K562 (cell line): ENCODE measurements around the gene SNRNP70. TPM values are rescaled to one million over a fixed set of nuclear protein-coding genes. Genes with fewer than 3 reads are reported as not detected.
A peak's percentile ranks its signal among the peaks of the same experiment; 100 is the strongest.

ENCODE experiments used
- MCM3 ChIP-seq: fragments of 450-650 bp; IDR thresholded peaks from 2 replicates; pipeline ENCODE4 v1.6.1; 2016
- MLX ChIP-seq, 2 experiments: fragments of 450-650 bp in 1 of 2; sonication (generic) in 1 of 2; formaldehyde crosslinking; conservative IDR thresholded peaks; 2 replicates each; pipeline versions ENCODE4 v1.4.0 to v1.8.1; 2020 to 2022; ENCODE audit warnings: mild to moderate bottlenecking in 1 of 2, missing genetic modification reagents in 1 of 2
- SAP30 ChIP-seq: fragments of 200-600 bp; sonication (generic); IDR thresholded peaks from 2 replicates; pipeline ENCODE4 v1.6.1; 2012; ENCODE audit warnings: borderline replicate concordance, low read depth, mild to moderate bottlenecking, moderate library complexity, low read length, control low read depth, inconsistent platforms; ENCODE audit not compliant: insufficient read depth, poor library complexity, severe bottlenecking
- THAP12 ChIP-seq: fragments of 250-450 bp; sonication (Bioruptor Pico); IDR thresholded peaks from 2 replicates; pipeline ENCODE4 v1.9.0; 2021; ENCODE audit warnings: mild to moderate bottlenecking, inconsistent platforms
- ZNF282 ChIP-seq: sonication (generic); formaldehyde crosslinking; IDR thresholded peaks from 2 replicates; pipeline ENCODE4 v1.8.1; 2023; ENCODE audit warnings: missing genetic modification reagents
- ZNF583 ChIP-seq: fragments of 250-450 bp; sonication (Bioruptor Pico); IDR thresholded peaks from 2 replicates; pipeline ENCODE4 v1.4.0; 2020
- ZNF778 ChIP-seq: fragments of 450-650 bp; formaldehyde crosslinking; IDR thresholded peaks from 2 replicates; pipeline ENCODE4 v1.4.0; 2020; ENCODE audit warnings: mild to moderate bottlenecking, moderate library complexity
- polyA plus RNA-seq, 8 experiments: library from polyadenylated mRNA; depleted of rRNA in 4 of 8; stranded (reverse) in 5 of 8; unstranded in 3 of 8; fragments of >200 nt; fragmentation: Nextera tagmentation in 2 of 8; fragmentation: Illumina TruSeq in 1 of 8; extraction: Ambion mirVana in 2 of 8; extraction: Trizol in 1 of 8; gene quantifications; 2 replicates each; pipeline versions ENCODE4 v1.2.1 to v1.2.3, GENCODE V29; 2011 to 2014; ENCODE audit warnings: inconsistent platforms in 1 of 8, missing spikeins in 1 of 8
- total RNA-seq, 7 experiments: library from RNA; depleted of rRNA in 6 of 7; stranded (reverse); fragments of >200 nt in 6 of 7; fragmentation: Illumina TruSeq in 2 of 7; extraction: Trizol in 2 of 7; gene quantifications; 2 replicates each; pipeline versions ENCODE4 v1.2.1 to v1.2.3, GENCODE V29; 2011 to 2021; ENCODE audit warnings: low replicate concordance in 1 of 7
- TF ChIP-seq, protein P1 (sequence below): fragments of 250-450 bp; sonication (Bioruptor Pico); IDR thresholded peaks from 2 replicates; pipeline ENCODE4 v1.4.0; 2020
- TF ChIP-seq, protein P2 (sequence below): fragments of 250-450 bp; sonication (Bioruptor Pico); IDR thresholded peaks from 2 replicates; pipeline ENCODE4 v1.4.0; 2020; ENCODE audit warnings: mild to moderate bottlenecking, moderate library complexity, borderline replicate concordance

Gene SNRNP70
- total and polyA plus RNA-seq, 9 of the 15 experiments (the other 6 are each of a cell fraction or from before 2014, with no cell fraction given) = 2.8 to 496 (median 136) TPM

DNA sequence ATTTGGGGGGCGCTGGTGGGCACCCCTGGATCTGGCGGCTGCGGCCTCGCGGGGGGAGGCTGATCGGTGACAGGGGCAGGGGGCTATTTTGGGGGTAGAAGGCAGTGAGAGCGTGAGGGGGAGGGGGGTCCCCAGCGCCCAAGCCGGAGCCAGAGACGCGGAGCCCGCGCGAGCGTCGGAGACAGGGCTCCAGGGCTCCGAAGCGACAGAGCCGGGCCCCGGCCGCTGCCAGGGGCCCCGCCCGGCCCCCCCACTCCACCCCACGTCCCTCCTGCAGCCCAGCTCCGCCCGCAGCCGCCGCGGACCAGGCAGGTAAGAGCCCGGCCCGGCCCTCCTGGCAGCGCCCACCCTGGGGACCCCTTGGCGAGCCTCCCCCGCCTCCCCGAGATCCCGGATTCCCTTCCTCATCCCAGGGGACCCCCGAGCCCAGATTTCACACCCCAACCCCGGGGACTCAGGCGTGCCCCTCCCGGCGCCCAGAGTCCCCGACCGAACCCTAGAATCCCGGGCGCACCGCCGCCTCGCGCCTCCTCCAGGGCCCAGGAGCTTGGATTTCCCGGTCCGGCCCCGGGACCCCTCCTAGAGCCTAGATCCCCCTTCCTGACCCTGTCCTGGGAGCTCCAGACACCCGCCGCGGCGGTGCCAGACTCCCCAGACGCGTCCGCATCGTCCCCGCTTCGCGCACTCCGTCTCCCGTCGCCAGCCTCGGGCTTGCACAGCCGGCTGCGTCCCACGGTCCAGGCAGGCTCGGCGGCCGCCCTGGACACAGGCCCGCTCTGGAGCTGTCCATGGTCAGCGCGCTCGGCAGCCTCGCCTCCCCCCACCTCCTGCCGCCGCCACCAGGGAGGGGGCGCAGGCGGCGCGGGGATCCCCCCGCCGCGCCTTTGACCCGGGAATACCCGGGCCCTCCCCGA is 34.4 kb downstream of the SNRNP70 start, which contains the start of gene PPFIA3 (continued):
- TF ChIP-seq, protein P1, sequence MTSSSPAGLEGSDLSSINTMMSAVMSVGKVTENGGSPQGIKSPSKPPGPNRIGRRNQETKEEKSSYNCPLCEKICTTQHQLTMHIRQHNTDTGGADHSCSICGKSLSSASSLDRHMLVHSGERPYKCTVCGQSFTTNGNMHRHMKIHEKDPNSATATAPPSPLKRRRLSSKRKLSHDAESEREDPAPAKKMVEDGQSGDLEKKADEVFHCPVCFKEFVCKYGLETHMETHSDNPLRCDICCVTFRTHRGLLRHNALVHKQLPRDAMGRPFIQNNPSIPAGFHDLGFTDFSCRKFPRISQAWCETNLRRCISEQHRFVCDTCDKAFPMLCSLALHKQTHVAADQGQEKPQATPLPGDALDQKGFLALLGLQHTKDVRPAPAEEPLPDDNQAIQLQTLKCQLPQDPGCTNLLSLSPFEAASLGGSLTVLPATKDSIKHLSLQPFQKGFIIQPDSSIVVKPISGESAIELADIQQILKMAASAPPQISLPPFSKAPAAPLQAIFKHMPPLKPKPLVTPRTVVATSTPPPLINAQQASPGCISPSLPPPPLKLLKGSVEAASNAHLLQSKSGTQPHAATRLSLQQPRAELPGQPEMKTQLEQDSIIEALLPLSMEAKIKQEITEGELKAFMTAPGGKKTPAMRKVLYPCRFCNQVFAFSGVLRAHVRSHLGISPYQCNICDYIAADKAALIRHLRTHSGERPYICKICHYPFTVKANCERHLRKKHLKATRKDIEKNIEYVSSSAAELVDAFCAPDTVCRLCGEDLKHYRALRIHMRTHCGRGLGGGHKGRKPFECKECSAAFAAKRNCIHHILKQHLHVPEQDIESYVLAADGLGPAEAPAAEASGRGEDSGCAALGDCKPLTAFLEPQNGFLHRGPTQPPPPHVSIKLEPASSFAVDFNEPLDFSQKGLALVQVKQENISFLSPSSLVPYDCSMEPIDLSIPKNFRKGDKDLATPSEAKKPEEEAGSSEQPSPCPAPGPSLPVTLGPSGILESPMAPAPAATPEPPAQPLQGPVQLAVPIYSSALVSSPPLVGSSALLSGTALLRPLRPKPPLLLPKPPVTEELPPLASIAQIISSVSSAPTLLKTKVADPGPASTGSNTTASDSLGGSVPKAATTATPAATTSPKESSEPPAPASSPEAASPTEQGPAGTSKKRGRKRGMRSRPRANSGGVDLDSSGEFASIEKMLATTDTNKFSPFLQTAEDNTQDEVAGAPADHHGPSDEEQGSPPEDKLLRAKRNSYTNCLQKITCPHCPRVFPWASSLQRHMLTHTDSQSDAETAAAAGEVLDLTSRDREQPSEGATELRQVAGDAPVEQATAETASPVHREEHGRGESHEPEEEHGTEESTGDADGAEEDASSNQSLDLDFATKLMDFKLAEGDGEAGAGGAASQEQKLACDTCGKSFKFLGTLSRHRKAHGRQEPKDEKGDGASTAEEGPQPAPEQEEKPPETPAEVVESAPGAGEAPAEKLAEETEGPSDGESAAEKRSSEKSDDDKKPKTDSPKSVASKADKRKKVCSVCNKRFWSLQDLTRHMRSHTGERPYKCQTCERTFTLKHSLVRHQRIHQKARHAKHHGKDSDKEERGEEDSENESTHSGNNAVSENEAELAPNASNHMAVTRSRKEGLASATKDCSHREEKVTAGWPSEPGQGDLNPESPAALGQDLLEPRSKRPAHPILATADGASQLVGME (CRISPR knock-in tag) = 0 out of 2 replicates have a peak, but pooled peaks have one; percentile 45
- TF ChIP-seq ZNF282 (no peak), ZNF778 (no peak), MLX (CRISPR knock-in tag; conservative IDR thresholded peaks at IDR 0.05) (no peak), THAP12 (CRISPR knock-in tag) (no peak), ZNF583 (CRISPR knock-in tag) (no peak), SAP30 (peak; percentile 92), MCM3 (no peak)
- TF ChIP-seq, protein P2, sequence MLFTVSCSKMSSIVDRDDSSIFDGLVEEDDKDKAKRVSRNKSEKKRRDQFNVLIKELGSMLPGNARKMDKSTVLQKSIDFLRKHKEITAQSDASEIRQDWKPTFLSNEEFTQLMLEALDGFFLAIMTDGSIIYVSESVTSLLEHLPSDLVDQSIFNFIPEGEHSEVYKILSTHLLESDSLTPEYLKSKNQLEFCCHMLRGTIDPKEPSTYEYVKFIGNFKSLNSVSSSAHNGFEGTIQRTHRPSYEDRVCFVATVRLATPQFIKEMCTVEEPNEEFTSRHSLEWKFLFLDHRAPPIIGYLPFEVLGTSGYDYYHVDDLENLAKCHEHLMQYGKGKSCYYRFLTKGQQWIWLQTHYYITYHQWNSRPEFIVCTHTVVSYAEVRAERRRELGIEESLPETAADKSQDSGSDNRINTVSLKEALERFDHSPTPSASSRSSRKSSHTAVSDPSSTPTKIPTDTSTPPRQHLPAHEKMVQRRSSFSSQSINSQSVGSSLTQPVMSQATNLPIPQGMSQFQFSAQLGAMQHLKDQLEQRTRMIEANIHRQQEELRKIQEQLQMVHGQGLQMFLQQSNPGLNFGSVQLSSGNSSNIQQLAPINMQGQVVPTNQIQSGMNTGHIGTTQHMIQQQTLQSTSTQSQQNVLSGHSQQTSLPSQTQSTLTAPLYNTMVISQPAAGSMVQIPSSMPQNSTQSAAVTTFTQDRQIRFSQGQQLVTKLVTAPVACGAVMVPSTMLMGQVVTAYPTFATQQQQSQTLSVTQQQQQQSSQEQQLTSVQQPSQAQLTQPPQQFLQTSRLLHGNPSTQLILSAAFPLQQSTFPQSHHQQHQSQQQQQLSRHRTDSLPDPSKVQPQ = no peak
